ENCODE results near the gene FBN2.

DNA sequence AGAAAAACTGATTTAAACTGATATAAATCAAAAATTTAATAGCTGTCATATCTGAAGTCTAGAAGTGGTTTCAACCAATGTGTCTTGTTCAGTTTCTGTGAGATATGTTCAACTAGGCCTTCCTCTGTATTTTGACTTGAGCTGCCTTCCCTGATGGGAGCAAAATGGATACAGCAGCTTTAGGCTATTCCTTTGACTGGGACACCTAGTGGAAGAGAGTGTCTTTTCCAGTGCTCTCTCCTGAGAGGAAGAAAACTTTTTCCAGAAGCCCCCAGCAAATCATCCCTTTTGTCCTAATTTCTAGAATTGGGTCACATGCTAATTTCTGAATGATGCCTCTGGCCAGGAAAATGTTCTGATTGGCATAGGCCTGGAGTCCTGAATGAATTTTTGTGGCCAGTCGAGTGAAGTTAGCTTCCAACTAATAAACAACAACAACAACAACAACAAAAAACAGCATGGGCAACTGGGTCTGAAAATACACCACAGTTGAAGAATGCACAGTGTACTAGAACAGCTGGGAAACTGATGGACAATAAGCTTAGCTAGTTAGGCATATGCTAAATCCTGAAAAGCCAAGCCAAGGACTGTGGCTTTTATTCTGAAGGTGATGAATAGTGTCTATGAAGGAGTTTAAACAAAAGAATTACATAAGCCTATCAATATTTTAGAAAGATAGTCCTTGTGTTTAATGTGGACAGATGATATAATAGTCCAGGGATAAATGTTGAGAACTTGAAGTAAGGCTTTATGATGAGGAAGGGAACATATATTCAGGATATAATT lies 125.7 kb downstream of the FBN2 start:
- TF ChIP-seq, protein P1, sequence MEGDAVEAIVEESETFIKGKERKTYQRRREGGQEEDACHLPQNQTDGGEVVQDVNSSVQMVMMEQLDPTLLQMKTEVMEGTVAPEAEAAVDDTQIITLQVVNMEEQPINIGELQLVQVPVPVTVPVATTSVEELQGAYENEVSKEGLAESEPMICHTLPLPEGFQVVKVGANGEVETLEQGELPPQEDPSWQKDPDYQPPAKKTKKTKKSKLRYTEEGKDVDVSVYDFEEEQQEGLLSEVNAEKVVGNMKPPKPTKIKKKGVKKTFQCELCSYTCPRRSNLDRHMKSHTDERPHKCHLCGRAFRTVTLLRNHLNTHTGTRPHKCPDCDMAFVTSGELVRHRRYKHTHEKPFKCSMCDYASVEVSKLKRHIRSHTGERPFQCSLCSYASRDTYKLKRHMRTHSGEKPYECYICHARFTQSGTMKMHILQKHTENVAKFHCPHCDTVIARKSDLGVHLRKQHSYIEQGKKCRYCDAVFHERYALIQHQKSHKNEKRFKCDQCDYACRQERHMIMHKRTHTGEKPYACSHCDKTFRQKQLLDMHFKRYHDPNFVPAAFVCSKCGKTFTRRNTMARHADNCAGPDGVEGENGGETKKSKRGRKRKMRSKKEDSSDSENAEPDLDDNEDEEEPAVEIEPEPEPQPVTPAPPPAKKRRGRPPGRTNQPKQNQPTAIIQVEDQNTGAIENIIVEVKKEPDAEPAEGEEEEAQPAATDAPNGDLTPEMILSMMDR (IDR thresholded peaks at IDR 0.05), result no peak
- TF ChIP-seq POLR2AphosphoS5 (IDR thresholded peaks at IDR 0.05; ENCODE audit: insufficient read depth in 1 of 2, low read depth in 1 of 2) (no peak), POLR2A (IDR thresholded peaks at IDR 0.05) (no peak)
